Thymus (tissue), 11 donors: Measurements from ENCODE around the gene CDK3. TPM values are rescaled to one million over a fixed set of nuclear protein-coding genes. Genes with fewer than 3 reads are reported as not detected.
"Not testable (repeated sequence)": the region's sequence is repeated elsewhere in the genome, so short reads cannot be mapped to it uniquely, and the experiment has no call there.

Source experiments
- DNase-seq, 9 donors: peaks; one replicate each; pipeline ENCODE4 v3.0.0-alpha.2; 2013; ENCODE audit warnings: low spot score in 9 of 9, low read depth in 6 of 9, missing footprints in 1 of 9
- H3K27ac ChIP-seq, 2 donors: one replicate each; pipeline ENCODE4 v1.5.1; 2013; ENCODE audit warnings: control low read depth in 1 of 2, low read depth in 1 of 2, low read length in 1 of 2, mild to moderate bottlenecking in 1 of 2, moderate library complexity in 1 of 2
- H3K27me3 ChIP-seq, 2 donors: one replicate each; pipeline ENCODE4 v1.5.1; 2013; ENCODE audit warnings: low read length in 1 of 2; ENCODE audit not compliant: control insufficient read depth in 2 of 2, insufficient read depth in 1 of 2
- H3K36me3 ChIP-seq, 2 donors: one replicate each; pipeline ENCODE4 v1.5.1; 2013; ENCODE audit warnings: low read length in 1 of 2, mild to moderate bottlenecking in 1 of 2, moderate library complexity in 1 of 2; ENCODE audit not compliant: control insufficient read depth in 2 of 2, insufficient read depth in 2 of 2
- H3K4me1 ChIP-seq, 2 donors: one replicate each; pipeline ENCODE4 v1.5.1; 2013; ENCODE audit warnings: low read length in 2 of 2; ENCODE audit not compliant: control insufficient read depth in 2 of 2, insufficient read depth in 2 of 2
- H3K4me3 ChIP-seq, 2 donors: one replicate each; pipeline ENCODE4 v1.5.1; 2013; ENCODE audit warnings: low read length in 2 of 2, control low read depth in 1 of 2, mild to moderate bottlenecking in 1 of 2
- H3K9me3 ChIP-seq, 2 donors: one replicate each; pipeline ENCODE4 v1.5.1; 2013; ENCODE audit warnings: low read length in 1 of 2, mild to moderate bottlenecking in 1 of 2; ENCODE audit not compliant: control insufficient read depth in 2 of 2, insufficient read depth in 1 of 2
- whole genome bisulfite sequencing: extraction: QIAGEN DNeasy Blood & Tissue Kit; methylation state at CpG from one replicate; pipeline ENCODE4 v1.1.7; 2013; 5-methylcytosine and 5-hydroxymethylcytosine counted together
- polyA plus RNA-seq: library from polyadenylated mRNA; stranded (reverse); fragments of 200-250 nt; gene quantifications from one replicate; pipeline ENCODE4 v1.2.3, GENCODE V29; 2013
- total RNA-seq: library from RNA; stranded (reverse); fragments of 120-200 nt; gene quantifications from one replicate; pipeline ENCODE4 v1.2.4, GENCODE V29; 2013
- donor health status: healthy.

Gene CDK3
- total and polyA plus RNA-seq, 2 donors, result 3.2 to 31.8 TPM

- H3K27ac ChIP-seq, H3K27me3 ChIP-seq, H3K4me3 ChIP-seq, H3K9me3 ChIP-seq, DNase-seq: not testable (repeated sequence)
- H3K36me3 ChIP-seq, result peaks cover 6 to 29% of the 10 kb centered on the region in 2 donors
- 96% methylated on average over 6 of the region's 6 CpGs for WGBS
- peaks cover 7 to 15% of the 10 kb centered on the region in 2 donors for H3K4me1 ChIP-seq
Observed at GRCh38 chr17:75975187-75975586, 25.5 kb upstream of the CDK3 start.

- peaks cover 9 to 18% of the 10 kb centered on the region in 2 donors for H3K4me1 ChIP-seq
- 95% methylated on average over 5 of the region's 5 CpGs for WGBS
- H3K27ac ChIP-seq, result no peak overlapping the region
Observed at GRCh38 chr17:75975757-75976174, 24.9 kb upstream of the CDK3 start.

GRCh38 chr17:75976175-75976848 is 24.3 kb upstream of the CDK3 start:
- H3K4me1 ChIP-seq, result peaks cover 9 to 18% of the 10 kb centered on the region in 2 donors
- H3K9me3 ChIP-seq, result no peaks in the 10 kb centered on the region
- WGBS, result 92% methylated on average over 9 of the region's 9 CpGs
- DNase-seq, result no peak
- H3K27me3 ChIP-seq, result no peaks in the 10 kb centered on the region
- no peak overlapping the region for H3K4me3 ChIP-seq
- H3K36me3 ChIP-seq, result peaks cover 6 to 26% of the 10 kb centered on the region in 2 donors
- no peak overlapping the region for H3K27ac ChIP-seq

More at GRCh38 chr17:75975757-75976174, 24.9 kb upstream of the CDK3 start:
- Histone ChIP-seq H3K4me3 (no peak overlapping the region), H3K9me3 (no peaks in the 10 kb centered on the region), H3K27me3 (no peaks in the 10 kb centered on the region), H3K36me3 (peaks cover 6 to 26% of the 10 kb centered on the region in 2 donors)
- no peak for DNase-seq

DNA sequence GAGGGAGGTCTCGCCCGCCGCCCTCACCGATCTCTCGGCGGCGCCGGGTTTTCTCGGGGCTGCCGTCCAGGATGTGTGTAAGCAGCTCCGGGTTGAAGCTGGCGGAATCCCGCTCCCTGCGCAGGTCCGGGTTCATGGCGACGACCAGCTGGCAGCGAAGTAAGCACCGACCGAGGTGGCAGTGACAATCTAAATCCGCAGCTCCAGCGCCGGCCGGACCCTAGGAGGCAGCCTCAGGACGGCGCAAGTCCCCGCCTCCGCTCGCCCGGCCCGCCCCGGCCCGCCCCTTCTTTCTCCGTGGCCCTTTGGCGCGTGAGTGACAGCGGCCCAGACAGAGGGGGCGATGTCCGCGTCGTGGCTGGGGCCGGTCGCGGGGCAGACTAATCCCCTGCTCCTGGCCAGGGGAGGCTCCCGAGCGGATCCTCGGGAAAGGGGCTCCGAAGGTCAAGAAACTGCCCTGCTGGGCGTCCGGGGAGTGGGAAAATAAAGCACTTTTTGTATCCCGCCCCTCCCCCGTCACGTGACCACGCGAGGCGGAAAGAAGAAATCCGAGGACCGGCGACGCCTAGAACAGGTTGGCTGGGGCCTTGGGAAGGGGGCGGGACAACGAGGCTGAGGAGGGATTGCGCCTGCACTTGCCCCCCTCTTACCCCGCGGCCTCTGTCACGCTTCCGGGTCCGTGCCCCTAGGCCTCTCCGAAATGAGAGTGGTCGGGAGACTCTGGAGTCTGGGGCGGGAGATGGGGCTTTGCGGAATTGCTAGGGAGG is 21.5 kb upstream of the CDK3 start, which contains the start of the genes ACOX1 and TEN1:
ACOX1 (minus strand) TSS at position 229 of the 767 bp plus-strand sequence; CDS start at position 136, 93 bp downstream.
TEN1 (plus strand) TSS at position 303 of the 767 bp plus-strand sequence. CDS start 6,953 bp downstream, outside the sequence.
- under 1% methylated on average over 72 of the region's 72 CpGs for WGBS
- peak; percentile 88 to 98 (median 94) for DNase-seq
- Histone ChIP-seq H3K36me3 (peaks cover 0 to 7% of the 10 kb centered on the region in 2 donors), H3K27ac (peak within 1 kb of the TSS; percentile 94 to 97), H3K9me3 (no peaks in the 10 kb centered on the region), H3K4me1 (peaks cover 9 to 18% of the 10 kb centered on the region in 2 donors), H3K27me3 (no peaks in the 10 kb centered on the region), H3K4me3 (peak within 1 kb of the TSS; percentile 63 to 97)

- peak overlapping the region; percentile 63 to 97 for H3K4me3 ChIP-seq
- no peaks in the 10 kb centered on the region for H3K9me3 ChIP-seq
- peaks cover 0 to 7% of the 10 kb centered on the region in 2 donors for H3K36me3 ChIP-seq
- 5% methylated on average over 19 of the region's 19 CpGs for WGBS
- DNase-seq, result no peak
- peak overlapping the region; percentile 94 to 97 for H3K27ac ChIP-seq
- no peaks in the 10 kb centered on the region for H3K27me3 ChIP-seq
- peaks cover 9 to 18% of the 10 kb centered on the region in 2 donors for H3K4me1 ChIP-seq
Observed at GRCh38 chr17:75979705-75980187, 20.9 kb upstream of the CDK3 start.

DNA sequence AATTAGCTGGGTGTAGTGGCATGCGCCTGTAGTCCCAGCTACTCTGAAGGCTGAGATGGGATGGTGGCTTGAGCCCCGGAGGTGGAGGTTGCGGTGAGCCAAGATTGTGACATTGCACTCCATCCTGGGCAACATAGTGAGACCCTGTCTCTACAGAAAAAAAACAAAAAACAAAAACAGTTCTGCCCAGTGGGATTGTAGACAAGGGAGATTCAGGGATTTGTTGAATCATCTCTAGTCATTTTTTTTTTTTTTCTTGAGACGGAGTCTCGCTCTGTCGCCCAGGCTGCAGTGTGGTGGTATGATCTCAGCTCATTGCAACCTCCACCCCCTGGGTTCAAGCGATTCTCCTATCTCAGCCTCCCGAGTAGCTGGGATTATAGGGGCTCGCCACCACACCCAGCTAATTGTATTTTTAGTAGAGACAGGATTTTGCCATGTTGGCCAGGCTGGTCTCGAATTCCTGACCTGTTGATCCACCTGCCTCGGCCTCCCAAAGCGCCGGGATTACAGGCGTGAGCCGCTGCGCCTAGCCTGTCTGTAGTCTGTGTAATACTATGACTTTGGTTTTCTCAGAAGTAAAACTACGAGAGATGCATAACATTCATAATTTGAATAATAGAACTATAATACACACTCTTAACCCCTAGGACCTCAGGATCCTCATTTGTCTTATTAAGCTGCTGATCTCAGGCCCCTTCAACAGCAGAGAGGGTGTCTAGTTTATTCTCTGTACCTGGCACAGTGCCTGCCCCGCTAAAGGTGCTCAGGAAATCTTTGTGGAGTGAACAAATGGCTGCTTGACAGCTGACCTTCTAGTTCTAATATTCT is 20.3 kb upstream of the CDK3 start:
- Histone ChIP-seq H3K4me3 (peak overlapping the region; percentile 63 to 97), H3K36me3 (peaks cover 0 to 5% of the 10 kb centered on the region in 2 donors), H3K9me3 (no peaks in the 10 kb centered on the region), H3K27ac (peak overlapping the region; percentile 94 to 97), H3K4me1 (peaks cover 9 to 18% of the 10 kb centered on the region in 2 donors), H3K27me3 (no peaks in the 10 kb centered on the region)
- WGBS, result 95% methylated on average over 18 of the region's 18 CpGs
- DNase-seq, result no peak

- Histone ChIP-seq H3K4me3 (no peak overlapping the region), H3K9me3 (no peaks in the 10 kb centered on the region), H3K27me3 (no peaks in the 10 kb centered on the region), H3K36me3 (peaks cover 0 to 4% of the 10 kb centered on the region in 2 donors), H3K27ac (no peak overlapping the region), H3K4me1 (peaks cover 9 to 18% of the 10 kb centered on the region in 2 donors)
- WGBS, result 98% methylated on average over 7 of the region's 7 CpGs
- DNase-seq, result no peak
Observed at GRCh38 chr17:75981019-75981615, 19.5 kb upstream of the CDK3 start.

DNA sequence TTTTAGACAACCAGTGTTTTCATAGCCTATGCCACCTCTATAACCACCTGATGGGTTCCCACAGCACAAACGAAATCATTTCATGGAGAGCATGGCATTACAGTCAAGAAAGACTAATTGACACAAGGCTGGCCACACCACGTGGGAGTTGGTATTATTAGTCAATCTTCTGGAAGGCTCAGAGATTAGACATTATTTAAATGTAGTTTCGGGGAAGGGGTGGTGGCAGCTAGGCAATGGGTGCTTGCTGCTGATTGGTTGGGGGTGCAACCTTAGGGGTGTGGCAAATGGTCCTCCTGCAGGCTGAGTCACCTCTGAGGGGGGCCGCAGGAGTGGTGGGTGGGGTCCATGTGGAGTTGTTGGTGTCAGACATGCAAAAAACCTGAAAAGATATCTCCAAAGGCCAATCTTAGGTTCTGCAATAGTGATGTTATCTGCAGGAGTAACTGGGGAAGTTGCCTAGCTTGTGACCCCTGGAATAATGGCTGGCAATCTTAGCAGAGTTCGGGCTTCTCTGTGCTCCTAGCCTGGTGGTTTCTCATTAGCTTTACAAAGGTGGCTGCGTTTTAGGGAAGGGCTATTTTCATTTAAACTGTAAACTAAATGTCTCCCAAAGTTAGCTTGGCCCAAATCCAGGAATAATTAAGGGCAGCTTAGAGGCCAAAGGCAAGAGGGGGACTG is 17.0 kb upstream of the CDK3 start:
- Histone ChIP-seq H3K4me3 (no peak overlapping the region), H3K27ac (no peak overlapping the region), H3K4me1 (peaks cover 5 to 9% of the 10 kb centered on the region in 2 donors), H3K9me3 (no peaks in the 10 kb centered on the region), H3K27me3 (no peaks in the 10 kb centered on the region), H3K36me3 (no peaks in the 10 kb centered on the region)
- 96% methylated on average over 6 of the region's 6 CpGs for WGBS
- DNase-seq, result no peak
